NCI-H69 (cell line): ENCODE data around the gene SOD3.
A peak's percentile ranks its signal among the peaks of the same experiment; 100 is the strongest.

Experiments used
- DNase-seq: peaks from one replicate; lab custom pipeline; 2025; lab: John Stamatoyannopoulos, UW

Gene SOD3

DNA sequence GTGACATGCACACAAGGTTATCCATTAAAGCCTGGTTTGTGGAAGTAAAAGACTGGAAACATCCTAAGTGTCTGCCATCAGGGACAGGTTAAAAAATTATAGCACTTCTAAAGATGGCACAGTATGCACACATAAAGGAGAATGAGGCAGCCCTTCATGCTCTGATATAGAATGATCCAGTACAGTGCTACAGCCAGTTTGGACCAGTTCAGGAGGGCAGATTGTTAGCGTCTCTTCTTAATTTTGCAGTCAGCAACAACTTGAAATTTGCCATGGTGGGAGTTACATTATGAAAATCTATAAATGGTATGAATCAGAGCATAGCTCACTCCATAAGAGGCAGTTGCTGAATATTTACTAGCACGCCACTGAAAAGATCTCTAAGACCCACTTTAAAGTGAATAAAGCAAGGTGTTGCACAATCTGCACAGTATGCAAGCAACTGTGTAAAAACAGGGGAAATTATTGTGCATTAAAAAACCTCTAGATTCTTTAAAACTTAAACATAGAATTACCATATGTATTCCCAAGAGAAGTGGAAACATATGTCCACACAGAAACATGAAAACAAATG, 20.3 kb upstream of the SOD3 start:
- no peak for DNase-seq

DNA sequence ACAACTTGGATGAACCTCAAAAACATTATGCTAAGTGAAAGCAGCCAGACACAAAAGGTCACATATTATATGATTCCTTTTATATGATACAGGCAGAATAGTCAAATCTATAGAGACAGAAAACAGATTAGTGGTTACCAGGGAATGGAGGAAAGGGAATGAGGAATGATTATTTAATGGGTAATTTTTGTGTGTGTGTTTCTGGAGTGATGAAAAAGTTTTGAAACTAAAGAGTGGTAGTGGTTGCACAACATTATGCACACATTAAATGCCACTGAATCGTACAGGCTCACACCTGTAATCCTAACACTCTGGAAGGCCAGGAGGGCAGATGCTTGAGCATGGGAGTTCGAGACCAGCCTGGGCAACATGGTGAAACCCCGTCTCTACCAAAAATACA, 19.6 kb upstream of the SOD3 start:
- no peak for DNase-seq

DNA sequence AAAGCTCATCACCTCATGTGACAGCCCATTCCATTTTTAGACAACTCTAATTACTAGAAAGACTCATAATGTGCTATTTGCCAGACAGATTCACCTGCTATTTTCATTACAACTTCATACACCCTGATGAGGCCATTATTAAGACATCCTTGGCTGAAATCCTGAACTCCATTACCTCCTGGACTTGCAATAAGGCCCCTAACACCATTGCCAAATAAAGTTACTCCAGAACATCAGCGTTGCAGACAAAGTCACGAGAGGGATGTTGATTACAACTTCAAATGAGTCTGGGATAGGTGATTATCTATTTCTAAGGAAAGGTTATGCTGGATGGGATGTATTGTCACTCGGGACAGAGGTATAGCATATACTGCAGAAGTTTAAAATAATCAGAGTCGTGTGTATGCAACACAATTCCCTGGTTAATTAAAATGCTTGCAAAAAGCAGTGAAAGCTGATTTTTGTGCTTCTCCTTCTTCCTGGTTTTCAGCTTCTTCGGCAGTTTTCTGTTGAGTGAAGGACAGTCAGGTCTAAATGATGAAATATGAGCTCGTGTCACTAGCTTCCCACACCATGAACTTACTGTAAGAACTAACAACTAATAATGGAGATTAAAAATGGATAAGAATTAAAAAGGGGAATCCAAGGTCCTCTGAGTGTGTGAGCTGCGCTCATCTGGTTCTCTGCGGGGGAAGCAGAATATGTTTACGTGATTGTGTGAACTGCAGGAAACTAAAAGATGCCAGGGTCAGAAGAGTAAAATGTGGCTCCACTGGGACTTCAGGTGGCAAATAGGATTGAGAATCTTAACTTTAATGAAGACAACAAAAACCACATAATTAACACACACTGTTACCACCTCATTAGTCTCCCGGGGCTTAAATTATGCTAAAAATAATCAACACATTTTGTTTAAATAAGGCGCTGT, 17.6 kb upstream of the SOD3 start:
- no peak for DNase-seq

DNA sequence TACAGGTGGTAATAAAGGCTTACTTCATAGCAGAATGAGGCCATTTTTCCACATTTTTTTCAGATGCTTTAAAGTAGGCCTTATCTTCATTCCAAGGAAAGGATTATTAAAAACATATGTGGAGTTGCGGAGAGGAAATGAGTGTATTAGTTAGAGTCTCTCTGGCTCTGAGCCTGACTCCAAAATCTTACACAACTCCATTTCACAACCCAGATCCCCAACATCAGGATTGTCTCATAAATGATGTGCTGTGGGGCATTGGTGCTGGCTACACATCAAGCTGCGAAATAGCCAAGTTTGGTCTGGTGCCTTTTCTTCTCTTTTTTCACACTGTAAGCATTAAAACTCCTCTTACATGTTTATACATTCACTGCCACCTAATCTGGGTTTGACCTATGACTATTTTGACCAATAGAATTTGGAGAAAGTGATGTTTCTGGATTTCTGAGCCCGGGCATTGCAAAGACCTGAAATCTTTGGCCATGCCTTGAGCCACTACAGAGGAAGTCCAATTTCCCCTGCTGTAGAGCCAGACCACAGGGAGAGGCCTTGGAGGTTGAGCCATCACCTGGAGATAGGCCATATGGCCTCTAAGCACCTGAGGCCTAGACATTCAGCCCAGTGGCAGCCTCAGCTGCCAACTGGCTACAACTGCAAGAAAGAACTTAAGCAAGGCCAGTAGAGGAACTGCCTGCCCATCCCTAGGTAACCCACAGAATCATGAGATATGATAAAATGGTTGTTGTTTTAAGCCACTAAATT, 16.7 kb upstream of the SOD3 start:
- no peak for DNase-seq

DNA sequence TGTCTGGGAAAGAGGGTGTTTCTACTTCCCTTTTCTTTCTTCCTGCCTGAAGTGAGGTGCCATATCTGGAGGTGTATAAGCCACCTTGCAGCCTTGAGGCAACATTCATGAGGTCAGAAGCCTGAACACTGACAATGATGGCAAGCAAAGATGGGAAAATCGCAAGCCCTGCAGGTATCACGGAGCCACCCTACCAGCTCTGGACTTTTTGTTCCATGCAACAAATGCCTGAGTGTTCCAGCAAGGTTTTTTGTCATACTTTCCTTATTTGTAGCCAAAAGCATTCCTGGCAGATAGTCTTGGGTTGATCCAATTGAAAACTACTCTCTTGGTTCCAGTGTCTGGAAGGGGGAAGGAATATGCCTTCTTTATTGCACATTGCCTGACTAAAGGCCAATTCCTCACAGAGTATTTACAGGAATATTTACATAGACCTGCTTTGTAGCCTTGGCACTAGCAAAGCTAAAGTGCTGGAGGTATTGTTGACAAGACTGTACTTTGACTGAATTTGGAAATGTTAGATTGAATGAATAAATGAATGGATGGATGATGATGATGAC, 14.4 kb upstream of the SOD3 start:
- DNase-seq: no peak

DNA sequence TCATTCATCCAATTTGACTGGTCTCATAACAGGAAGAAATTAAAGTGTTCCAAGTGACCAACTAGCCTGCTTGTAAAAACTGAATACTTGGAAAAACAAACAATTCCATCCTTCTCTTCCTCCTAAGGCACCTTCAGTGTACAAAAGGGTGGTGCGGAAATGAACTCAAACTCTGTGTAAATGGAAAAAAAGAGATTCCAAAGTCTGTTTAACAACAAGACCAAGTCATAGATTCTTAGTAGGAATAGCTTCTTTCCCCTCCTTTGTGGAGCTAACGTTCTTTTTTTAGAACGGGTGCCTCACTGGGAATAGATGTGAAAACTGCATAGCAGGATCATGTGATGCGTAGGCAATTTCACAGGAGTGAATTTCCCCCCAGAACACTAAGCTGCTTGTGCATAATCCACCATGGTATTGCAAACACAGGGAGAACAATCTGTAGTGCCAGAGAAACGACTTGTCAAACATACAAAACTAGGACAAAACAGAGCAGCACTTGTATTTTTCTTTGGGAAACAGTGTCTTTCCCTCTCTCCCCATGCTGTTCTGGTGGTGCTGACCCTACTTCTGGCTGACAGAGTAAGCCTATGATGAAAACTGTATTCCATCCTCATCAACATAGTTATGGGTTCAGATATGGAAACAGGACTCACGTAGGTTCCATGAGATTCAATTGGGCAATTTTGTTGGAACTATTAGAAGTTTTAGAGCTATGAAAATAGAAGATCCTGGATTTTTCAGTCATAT, 13.2 kb upstream of the SOD3 start:
- DNase-seq: peak; percentile 42

DNA sequence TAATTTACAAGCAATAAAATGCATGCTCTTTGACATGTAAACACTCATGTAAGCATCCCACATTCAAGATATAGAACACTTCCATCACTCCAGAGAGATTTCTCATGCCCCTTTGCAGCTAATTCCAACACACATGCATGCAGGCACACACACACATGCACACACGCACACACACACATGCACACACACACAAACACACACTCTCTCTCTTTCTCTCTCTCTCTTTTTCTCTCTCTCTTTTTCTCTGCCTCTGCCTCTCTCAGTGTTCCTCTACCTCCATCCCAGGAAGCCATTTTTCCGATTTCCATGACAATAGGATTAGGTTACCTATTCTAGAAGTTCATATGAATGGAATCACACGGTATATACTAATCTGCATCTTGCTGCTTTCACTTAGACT, 11.9 kb upstream of the SOD3 start:
- no peak for DNase-seq

DNA sequence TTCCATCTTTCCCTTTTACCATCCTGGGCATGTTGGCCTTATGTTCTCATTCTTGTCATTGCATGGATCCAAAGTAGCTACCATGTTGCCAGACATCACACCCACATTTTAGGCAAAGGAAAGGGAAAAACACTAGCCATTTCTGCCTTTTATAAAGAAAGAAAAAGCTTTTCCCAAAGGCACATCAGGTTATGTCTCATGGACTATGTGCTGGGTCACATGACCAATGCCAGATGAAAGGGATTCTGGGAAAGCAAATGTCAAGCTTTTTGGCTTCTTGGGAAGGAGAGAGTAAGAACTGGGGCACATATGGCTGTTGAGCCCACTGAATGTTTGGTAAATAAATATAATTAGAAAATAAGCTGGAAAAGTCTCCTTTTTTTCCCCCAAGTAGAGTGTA, 4.3 kb upstream of the SOD3 start:
- no peak for DNase-seq

DNA sequence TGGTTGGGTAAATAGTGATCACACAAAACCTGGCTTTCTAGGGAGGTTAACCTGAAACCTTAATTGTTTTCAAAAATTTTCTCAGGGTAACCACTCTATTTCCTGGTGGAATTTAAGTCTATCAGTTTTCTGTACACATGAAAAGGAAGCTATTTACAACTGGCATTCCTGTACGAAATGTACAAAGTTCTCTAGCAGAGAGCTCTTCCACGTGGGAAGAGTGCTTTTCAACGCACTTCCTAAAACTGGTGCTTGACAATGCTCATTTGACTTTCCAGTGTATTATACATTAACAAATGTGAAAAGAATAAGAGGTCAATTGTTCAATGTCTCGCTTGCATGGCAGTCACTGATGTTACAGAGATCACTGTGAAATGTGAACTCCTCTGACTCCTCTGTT, 2.8 kb upstream of the SOD3 start:
- DNase-seq: no peak

DNA sequence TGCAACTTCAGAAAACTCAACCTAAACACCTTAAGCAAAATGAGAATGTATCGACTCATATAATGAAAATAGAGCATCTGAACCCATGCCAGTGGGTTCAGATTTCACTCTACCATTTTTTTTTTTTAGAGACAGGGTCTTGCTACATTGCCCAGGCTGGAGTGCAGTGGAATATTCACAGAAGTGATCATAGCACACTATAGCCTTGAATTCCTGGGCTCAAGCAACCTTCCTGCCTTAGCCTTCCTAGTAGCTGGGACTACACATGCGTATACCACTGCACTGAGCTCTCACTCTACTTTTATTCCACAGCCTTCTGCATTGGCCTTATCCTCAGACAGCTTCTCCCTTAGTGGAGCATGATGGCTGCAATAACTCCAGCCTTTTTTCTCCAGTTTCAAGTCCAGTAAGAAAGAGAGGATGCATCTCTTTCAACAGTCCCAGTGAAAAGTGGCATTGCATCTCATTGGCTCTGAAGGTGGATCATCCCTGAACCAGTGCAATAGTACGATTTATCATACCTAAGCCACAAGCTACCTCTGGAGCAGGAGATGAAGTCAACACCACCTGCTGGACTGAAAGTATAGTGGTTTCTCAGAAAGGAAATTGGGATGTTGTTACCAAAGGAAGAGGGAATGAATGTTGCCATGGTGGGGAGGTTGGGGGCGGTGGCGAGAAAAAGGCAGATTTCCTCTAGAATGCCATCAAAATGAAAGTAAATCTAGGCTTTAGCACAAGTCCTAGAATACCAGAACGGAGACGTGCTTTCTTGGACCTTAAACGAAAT, 2.0 kb upstream of the SOD3 start:
- DNase-seq: peak; percentile 26

DNA sequence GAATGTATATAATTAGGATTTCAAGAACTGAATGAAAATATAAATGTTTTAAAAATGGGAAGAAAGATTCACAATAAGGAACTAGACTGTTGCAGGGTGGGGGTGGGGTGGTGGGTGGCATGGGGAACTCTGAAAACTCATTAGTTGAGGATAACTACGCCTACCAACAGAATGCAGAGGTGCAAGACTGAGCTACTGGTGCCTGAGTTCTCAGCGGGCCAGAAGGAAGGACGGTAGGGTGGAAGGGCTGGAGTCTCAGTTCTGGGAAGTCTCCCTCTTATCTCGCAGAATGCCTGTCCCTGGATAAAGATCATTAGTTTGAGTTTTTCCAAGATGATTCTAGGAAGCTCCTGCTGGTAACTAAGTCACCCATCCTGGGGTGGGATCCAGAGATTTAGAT, 1.3 kb upstream of the SOD3 start:
- DNase-seq: no peak

DNA sequence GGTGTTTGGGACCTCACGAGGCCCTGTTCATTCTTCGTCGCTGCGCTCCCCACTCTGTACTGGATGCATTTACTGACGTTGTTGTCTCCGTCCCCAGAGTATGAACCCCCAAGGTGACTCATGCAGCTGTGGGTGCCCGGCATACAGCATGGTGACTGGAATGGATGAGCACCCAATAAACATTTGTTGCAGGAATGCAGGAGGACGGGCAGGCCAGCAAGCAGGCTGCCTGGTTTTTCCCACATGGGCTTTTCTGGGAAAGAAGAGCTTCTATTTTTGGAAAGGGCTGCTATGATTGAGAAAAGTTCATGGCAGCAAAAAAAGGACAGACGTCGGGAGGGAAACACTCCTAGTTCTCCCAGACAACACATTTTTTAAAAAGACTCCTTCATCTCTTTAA, 893 bp upstream of the SOD3 start:
- DNase-seq: no peak

DNA sequence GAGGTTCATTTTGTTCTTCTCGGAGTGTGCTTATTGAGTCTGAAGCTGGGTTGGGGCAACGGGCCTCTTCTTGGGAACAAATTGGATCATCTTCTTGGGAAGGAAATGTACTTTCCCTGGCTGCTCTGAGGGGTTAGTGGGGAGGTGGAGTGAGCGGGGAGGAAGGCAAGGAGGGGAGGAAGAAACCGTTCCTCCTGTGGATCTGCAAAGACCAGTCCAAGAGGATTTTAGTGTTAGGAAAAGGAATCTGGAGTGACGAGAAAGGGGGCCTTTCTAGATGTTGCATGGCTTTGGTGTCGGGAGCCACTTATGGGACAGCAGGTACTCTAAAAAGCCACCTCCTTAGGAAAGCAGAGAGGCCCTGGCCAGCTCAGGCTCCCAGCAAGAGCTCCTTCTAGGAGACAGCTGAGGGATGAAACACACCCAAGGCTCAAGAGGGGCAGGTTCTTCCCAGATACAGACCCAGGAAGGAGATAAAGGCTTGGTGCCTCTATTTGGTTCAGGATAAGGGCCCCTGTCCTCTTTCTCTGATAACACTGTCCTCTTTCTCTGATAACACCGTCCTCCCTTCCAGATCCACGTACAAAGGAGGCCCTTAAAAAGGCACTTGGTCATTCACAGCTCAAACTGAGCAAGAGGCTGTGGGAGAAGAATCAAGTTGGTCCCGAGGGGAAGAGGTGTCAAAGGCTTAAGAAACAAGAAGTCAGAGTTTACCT, 451 bp downstream of the SOD3 start:
- DNase-seq: peak; percentile 1

DNA sequence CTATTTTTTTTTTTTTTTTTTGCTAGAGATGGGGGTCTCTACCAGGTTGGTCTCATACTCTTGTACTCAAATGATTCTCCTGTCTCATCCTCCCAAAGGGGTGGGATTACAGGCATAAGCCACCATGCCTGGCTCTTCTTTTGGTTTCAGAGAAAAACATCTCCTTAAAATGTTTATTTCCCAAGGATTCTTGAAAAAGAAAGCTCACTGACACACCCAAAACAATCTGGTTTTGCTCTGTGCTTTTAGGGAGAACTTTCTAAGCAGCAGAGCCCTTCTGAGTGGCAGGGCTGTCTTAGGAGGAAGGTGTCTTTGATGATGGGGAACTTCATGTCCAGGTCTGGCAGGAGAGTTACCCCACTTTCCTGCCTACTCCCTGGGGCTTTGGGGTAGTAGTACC, 1.2 kb downstream of the SOD3 start:
- no peak for DNase-seq

DNA sequence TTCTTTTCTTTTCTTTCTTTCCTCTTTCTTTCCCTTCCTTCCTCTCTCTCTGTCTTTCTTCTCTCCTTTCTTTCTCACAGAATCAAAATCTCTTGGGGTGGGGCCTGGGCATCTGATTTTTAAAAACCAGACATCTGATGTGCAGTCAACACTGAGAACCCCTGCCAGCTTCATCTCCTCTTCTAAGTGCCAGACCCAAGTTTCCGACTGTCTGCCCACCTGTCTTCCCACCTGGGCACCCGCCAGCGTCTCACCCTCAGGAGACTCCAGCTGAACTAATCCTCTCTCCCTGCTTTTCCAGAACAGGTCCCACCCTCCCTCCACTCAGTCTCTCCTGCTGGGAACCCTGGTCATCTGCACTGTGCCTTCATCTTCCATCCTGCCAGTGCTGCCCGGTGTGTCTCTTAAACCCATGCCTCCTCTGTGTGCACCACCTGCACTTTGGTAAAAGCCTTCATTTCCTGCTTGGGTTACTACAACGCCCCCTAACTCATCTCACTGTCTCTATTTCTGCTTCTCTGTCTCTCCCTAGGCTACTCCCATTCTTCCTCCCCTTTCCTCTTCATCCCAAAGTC, 2.8 kb downstream of the SOD3 start:
- DNase-seq: peak; percentile 47

DNA sequence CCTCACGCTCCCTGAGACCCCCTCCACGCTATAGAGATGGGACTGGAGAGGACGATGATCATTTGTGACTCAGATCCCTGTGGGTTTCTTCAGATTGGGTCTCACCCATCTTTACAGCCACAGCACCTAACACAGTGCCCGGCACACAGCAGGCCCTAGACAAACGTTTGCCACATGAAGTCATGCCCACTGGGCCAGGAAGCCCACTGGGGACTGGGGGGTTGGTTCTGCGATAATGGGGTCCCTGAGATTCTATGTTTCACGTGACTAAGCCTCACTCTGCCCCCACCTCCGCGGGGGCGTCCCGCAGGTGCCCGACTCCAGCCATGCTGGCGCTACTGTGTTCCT, 3.8 kb downstream of the SOD3 start:
- DNase-seq: no peak

DNA sequence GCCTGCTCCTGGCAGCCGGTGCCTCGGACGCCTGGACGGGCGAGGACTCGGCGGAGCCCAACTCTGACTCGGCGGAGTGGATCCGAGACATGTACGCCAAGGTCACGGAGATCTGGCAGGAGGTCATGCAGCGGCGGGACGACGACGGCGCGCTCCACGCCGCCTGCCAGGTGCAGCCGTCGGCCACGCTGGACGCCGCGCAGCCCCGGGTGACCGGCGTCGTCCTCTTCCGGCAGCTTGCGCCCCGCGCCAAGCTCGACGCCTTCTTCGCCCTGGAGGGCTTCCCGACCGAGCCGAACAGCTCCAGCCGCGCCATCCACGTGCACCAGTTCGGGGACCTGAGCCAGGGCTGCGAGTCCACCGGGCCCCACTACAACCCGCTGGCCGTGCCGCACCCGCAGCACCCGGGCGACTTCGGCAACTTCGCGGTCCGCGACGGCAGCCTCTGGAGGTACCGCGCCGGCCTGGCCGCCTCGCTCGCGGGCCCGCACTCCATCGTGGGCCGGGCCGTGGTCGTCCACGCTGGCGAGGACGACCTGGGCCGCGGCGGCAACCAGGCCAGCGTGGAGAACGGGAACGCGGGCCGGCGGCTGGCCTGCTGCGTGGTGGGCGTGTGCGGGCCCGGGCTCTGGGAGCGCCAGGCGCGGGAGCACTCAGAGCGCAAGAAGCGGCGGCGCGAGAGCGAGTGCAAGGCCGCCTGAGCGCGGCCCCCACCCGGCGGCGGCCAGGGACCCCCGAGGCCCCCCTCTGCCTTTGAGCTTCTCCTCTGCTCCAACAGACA, 4.4 kb downstream of the SOD3 start:
- no peak for DNase-seq

DNA sequence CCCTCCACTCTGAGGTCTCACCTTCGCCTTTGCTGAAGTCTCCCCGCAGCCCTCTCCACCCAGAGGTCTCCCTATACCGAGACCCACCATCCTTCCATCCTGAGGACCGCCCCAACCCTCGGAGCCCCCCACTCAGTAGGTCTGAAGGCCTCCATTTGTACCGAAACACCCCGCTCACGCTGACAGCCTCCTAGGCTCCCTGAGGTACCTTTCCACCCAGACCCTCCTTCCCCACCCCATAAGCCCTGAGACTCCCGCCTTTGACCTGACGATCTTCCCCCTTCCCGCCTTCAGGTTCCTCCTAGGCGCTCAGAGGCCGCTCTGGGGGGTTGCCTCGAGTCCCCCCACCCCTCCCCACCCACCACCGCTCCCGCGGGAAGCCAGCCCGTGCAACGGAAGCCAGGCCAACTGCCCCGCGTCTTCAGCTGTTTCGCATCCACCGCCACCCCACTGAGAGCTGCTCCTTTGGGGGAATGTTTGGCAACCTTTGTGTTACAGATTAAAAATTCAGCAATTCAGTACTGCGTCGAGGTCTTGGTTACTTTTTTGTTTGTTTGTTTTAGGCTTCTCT, 5.0 kb downstream of the SOD3 start:
- no peak for DNase-seq
